ENCODE results near the gene NTN5.
A peak's percentile ranks its signal among the peaks of the same experiment; 100 is the strongest.
"Not testable (repeated sequence)": the region's sequence is repeated elsewhere in the genome, so short reads cannot be mapped to it uniquely, and the experiment has no call there.

The NTN5 gene

GRCh38 chr19:48642862-48643261 lies 30.0 kb downstream of the NTN5 start:
- DNase-seq, result no peak

DNA sequence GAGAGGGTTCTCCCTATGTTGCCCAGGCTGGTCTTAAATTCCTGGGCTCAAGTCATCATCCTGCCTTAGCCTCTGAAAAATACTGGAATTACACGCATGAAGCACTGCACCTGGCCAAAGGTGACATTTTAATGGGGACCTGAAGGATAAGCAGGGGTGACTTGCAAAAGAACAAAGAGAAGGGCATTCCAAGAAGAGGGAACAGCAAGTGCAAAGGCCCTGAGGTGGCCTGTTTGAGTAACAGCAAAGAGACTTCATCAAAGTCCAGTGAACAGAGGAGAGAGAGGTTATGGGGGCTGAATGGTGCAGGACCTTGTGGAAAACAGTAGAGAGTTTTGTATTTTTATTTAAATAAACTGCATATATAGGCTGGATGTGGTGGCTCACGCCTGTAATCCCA lies 31.0 kb downstream of the NTN5 start:
- DNase-seq, result no peak

DNA sequence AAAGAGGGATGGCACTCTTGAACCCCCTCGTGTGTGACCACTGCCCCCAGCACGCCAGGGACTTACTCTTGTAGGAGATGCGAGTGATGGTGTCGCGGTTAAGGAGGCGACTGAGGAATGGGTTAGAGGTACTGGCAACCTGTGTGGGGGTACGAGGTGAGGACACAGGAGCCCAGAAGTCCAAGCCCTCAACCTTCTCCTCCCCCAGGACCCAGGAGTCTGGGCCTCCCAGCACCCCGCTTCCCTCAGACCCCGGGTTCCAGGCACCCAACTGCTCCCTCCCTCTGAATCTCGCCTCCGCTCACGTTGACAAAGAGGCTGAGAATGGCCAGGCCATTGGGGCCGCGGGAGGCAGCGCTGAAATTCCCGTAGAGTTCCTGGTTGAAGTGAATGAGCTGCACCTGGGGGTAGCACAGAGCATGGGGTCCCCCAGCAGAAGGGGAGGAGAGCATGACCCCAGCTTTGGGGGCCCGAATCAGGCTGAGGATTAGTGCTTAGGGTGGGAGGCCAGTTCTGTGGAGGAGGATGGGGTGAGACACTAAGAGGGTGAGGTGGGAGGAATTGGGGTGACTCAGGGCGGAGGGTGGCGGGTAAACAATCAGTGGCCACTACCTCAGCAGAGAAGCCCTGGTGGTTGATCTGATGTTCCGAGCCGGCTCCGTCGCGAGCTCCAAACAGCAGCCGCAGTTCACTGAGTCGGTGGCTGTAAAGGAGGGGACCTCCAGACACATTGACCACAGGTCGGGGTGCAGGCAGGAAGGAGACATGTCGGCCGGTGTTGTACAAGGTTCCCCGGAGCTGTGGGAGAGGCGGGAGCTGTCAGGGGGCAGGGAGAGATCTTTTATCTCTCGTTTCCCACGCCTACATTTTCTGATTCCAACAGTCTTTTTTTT lies 33.1 kb downstream of the NTN5 start:
- peak; percentile 6 for DNase-seq

DNA sequence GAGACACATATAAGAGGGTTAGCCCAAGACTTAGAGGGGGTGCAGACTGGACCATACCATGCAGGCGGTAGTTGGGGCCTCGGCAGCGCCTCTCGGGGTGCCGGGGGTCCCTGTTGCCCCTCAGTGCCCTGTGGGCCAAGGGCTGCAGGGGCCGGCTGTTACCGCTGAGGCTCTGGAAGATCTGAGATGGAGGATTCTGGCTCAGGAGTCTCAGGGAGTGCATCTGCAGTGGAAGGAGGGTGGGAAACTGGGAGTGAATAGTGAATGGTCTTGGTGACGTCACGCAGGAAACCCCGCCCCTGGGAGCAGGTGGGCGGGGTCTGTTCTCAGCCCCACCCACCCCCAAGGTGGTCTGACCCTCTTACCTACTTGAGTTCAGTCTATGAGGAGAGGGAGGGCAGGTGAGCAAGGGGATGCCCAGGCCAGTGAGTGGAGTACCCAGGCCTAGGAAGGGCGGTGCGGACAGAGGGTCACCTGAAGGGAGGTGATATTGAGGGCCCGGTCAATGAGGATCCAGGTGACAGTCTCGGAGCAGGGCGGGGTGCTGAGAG lies 33.9 kb downstream of the NTN5 start:
- DNase-seq, result peak; percentile 17

DNA sequence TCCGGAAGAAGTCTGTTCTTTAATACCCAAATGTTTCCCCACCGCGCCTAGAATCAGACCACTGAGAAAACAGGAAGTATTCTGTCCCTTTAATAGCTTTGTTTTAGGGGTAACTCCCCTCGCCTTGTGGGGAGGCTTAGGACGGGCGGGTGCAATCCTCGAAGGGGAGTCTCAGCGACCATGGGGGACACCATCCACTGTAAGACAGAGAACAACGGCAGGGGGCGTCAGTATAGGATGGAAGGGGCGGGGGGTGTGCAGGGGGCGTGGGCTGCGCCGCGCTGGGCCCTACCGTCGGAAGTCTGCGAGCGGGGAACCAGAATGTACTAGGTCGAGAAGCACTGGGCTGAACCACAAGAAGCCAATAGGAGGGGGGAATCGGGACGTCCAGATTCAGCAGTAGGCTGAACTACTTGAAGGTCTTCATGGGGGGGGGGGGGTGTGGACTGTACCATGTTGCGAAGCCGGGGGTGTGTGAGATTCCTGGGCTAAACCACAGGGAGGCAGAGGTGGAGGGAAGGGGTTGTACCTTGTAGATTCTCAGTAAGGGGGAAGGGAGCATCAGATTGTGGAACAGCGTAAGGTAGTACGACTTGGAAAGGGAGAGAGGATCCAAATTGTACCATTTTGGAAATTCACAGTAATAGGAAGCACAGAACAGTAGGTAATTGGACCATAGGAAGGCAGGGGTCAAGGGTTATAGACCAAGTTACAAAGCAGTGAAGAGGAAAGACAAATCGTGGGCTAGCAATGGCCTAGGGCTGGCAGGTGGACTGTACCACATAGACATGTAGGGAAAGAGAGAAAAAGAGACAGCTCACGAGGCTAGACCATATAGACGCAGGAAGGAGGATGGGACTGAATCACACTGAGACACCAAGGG lies 34.6 kb downstream of the NTN5 start:
- DNase-seq, result peak; percentile 84

- DNase-seq, result peak; percentile 99
Measured at GRCh38 chr19:48637449-48637947, 35.3 kb downstream of the NTN5 start.

- DNase-seq, result no peak
Measured at GRCh38 chr19:48636859-48637448, 35.9 kb downstream of the NTN5 start, which contains the start of gene DBP. Gene DBP (minus strand): TSS chr19:48637379. CDS start chr19:48636994, 385 bp downstream.

DNA sequence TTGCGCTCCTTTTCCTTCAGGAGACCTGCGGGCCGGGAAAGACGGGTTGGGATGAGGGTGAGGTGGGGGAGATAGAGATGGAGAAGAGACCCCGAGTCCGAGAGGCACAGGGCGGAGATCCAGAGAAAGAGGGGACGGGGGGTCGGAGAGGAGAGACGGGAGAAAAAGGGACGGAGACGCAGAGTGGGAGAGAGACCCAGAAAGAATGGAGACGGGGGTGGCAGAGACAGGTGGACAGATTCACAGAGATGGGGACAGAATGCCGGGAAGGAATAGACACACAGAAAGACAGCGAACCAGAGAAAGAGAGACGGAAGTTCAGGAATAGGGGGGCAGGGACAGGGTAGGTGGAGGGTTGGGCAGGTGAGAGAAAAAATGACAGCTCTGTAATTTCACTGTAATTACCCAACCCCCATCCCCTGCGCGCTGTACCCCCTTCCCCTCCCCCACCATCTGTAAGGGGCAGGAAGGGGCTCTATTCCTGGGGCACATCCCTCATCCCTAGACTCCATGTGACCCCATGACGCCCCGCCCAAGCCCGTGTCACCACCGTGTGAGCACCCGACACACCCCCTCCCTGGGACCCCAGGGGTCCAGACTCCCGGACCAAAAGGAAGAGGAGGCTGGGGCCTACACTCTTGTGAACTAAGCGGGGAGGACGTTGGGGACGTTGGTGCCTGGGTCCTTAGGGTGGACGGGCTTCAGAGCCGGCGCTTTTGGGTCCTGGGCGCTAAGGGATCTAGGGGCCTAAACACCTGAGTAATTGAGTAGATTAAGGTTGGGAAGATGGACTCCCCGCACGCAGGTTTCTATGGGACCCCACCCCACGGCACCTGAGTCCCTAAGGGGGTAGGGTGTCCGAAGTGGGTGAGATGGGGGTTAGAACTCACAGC lies 36.6 kb downstream of the NTN5 start:
- peak; percentile 16 for DNase-seq

DNA sequence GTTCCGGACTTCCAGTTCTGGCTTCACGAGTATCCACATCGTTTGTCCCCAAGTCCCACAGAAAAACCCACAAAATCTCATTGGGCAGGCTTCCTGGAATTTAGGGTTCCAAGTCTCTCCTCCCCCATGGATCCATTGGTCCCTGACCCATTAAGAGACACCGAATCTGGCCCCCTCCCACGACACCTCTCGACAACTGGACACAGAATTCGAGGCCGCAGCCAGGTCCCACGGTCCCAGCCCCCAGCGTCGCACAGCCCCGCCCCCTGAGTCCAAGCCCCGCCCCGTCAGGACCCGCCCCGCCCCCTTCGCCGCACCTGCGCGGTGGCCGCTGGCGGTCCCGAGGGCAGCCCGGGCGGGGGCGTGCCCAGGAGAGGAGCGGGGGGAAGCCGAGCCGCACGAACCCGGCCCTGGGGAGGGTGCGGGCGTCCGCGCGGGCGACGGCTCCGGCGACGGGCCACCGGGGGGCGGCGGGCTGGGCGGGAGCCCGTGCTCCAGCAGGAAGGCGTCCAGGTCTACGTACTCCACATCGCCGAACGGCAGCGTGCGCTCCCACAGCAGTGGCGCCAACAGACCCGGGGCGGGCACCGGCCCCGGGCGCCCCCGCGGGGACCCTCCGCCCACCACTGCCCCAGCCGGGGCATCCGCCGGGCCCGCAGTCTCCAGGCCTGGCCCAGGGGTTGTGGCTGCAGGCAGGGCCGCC lies 37.4 kb downstream of the NTN5 start:
- peak; percentile 75 for DNase-seq

DNA sequence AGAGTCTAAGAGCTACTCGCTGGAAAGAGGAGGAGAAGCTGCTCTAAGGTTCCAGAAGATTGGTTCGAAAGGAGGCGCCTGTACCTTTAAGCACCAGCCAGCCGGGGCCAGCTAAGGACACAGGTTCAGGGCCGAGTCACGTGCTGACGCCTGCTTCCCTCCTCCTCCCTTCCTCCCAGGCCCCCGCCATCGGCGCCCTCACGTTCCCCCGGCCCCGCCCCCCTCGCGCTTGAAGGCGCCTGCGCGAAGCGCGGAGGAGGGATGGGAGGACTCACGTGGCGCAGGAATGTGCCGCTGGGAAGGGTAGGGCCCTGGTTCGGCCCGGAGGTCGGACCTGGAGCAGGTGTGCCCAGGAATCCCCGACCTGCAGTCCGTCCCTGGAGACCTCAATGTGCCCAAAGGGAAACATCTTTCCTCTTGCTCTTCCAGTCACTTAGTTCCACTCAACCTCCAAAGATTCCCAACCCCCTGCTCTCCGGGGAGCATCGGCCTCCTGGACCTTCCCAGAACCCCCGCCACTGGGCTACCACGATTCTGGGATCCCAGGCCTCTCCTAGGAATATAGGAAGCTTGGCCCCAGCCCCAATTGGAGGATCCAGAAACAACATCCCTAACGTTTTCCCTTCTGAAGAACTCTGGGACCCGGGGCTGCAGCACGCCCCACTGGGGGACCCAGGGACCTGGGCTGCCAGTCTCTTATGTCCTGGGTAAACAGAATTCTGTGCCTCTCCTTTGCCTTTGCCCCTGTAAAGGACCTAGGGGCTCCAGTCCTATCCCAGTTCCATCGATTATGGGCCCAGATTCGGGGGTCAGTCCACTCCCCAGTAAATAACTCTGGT lies 38.2 kb downstream of the NTN5 start:
- DNase-seq, result peak; percentile 93

DNA sequence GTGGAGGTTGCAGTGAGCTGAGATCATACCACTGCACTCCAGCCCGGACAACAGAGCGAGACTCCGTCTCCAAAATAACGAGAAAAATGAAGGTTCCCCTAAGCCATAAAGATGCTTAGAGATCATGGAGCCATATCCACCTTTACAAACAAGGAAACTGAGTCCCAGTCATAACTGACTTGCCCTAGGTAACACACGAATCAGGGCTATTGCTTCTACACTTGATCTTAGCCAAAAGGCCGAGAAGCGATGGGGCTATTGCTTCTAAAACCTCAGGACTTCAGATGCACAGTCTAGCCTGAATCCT lies 38.8 kb downstream of the NTN5 start:
- DNase-seq, result no peak

DNA sequence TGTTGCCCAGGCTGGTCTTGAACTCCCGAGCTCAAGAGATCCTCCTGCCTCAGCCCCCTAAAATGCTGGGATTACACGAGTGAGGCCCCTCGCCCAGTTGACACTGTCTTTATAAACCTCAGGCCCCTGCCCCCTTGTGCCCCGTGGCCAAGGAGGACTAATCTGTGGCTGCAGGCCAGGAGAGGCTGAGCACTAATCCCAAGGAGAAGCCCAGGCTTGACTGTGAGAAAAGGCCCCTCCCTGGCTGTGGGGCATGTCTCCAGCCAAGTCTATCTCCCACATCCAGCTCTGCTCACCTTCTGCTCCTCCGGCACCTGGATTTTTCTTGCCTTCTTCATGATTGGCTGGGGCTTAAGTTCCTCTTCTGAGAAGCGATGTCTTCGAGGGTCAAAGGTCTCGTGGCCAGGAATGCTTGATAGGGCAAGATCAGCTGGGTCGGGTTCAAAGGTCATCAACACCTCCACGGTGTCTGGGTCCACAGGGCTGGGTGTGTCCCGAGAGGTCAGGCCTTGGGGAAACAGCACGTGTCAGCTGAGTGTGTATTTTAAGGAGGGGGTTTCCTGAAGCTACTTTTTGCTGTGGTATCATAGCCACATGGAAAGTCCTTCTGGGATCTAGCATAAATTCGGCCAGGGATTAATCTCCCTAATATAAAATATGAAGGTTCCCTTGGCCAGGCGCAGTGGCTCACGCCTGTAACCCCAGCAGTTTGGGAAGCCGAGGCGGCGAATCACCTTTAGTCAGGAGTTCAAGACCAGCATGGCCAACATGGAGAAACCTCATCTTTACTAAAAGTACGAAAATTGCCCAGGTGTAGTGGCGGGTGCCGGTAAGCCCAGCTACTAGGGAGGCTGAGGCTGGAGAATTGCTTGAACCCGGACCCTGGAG lies 39.4 kb downstream of the NTN5 start:
- no peak for DNase-seq

GRCh38 chr19:48632692-48633147 lies 40.1 kb downstream of the NTN5 start:
- peak; percentile 12 for DNase-seq

- not testable (repeated sequence) for DNase-seq
Measured at GRCh38 chr19:48632286-48632685, 40.5 kb downstream of the NTN5 start.

GRCh38 chr19:48631225-48631624 lies 41.6 kb downstream of the NTN5 start:
- DNase-seq, result no peak

DNA sequence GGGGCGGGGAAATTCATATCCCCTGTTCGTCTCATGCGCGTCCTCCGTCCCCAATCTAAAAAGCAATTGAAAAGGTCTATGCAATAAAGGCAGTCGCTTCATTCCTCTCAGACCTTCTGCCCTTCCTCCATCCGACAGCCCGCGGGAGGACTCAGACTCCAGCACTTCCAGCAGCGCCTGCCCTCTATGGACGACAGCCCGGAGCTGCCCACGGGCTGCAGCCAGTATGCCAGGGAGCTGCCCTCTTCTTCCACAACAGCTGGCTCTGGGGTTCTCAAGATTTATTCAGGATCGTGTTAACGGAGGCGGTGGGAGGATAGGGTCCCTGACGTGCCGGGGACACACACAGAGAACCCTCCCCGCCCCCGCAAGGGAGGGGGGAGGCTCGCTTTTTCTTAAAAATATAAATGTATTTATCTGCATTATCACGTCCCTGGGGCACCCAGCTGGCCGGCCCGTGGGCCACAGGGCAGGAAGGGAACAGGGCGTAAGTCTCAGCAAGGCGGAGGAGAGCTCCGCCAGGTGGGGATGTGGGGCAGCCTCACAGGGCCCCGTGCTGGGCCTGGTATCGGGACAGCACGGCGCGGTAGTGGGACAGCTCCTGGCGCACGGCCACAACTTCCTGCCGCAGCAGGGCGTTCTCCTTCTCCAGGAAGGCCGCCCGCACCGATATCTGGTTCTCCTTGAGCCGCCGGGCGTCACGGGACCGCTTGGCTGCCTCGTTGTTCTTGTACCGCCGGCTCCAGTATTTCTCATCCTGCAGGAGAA lies 42.3 kb downstream of the NTN5 start:
- DNase-seq, result peak; percentile 3

DNA sequence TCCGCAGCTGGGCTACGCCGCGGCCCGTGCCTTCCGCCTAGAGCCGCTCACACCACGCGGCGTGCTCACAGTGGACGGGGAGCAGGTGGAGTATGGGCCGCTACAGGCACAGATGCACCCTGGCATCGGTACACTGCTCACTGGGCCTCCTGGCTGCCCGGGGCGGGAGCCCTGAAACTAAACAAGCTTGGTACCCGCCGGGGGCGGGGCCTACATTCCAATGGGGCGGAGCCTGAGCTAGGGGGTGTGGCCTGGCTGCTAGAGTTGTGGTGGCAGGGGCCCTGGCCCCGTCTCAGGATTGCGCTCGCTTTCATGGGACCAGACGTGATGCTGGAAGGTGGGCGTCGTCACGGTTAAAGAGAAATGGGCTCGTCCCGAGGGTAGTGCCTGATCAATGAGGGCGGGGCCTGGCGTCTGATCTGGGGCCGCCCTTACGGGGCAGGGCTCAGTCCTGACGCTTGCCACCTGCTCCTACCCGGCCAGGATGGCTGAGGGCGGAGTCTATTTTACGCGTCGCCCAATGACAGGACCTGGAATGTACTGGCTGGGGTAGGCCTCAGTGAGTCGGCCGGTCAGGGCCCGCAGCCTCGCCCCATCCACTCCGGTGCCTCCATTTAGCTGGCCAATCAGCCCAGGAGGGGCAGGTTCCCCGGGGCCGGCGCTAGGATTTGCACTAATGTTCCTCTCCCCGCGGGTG lies 43.1 kb downstream of the NTN5 start:
- peak; percentile 24 for DNase-seq

DNA sequence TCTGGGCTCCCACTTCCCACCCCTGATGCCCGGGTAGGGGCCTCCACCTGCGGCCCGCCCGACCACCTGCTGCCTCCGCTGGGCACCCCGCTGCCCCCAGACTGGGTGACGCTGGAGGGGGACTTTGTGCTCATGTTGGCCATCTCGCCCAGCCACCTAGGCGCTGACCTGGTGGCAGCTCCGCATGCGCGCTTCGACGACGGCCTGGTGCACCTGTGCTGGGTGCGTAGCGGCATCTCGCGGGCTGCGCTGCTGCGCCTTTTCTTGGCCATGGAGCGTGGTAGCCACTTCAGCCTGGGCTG lies 43.6 kb downstream of the NTN5 start:
- DNase-seq, result no peak
